HepG2 (cell line): Measurements from ENCODE around the gene DLG4. TPM values are rescaled to one million over a fixed set of nuclear protein-coding genes. Genes with fewer than 3 reads are reported as not detected.
A peak's percentile ranks its signal among the peaks of the same experiment; 100 is the strongest.

Experiments
- ASH2L ChIP-seq: fragments of 300-600, 200-600 bp; sonication (generic); IDR thresholded peaks from 2 replicates; pipeline ENCODE4 v1.7.0; 2017; ENCODE audit warnings: low read depth, mild to moderate bottlenecking, moderate library complexity, mixed read lengths, low read length; ENCODE audit not compliant: insufficient read length
- BHLHE40 ChIP-seq: IDR thresholded peaks from 2 replicates; pipeline ENCODE4 v1.6.1; 2011; ENCODE audit warnings: low read length, improper control_type of control experiment
- CBFB ChIP-seq: sonication (generic); formaldehyde crosslinking; IDR thresholded peaks from 2 replicates; pipeline ENCODE4 v1.4.0; 2020; ENCODE audit warnings: missing genetic modification reagents
- ETV6 ChIP-seq: sonication (generic); formaldehyde crosslinking; conservative IDR thresholded peaks from 2 replicates; pipeline ENCODE4 v1.4.0; 2020; ENCODE audit warnings: missing genetic modification reagents
- GTF2F1 ChIP-seq: fragments of 150-350 bp; IDR thresholded peaks from 2 replicates; pipeline ENCODE4 v1.6.1; 2014; ENCODE audit warnings: low read length
- HOXA5 ChIP-seq: sonication (generic); formaldehyde crosslinking; IDR thresholded peaks from 2 replicates; pipeline ENCODE4 v1.4.0; 2020; ENCODE audit warnings: missing genetic modification reagents
- NFKB2 ChIP-seq: sonication (generic); formaldehyde crosslinking; IDR thresholded peaks from 2 replicates; pipeline ENCODE4 v1.4.0; 2020; ENCODE audit warnings: missing genetic modification reagents, borderline replicate concordance
- PHB2 ChIP-seq: fragments of 450-650 bp; IDR thresholded peaks from 2 replicates; pipeline ENCODE4 v1.6.1; 2018; ENCODE audit not compliant: partially characterized antibody
- TAF1 ChIP-seq: sonication (generic); formaldehyde crosslinking; IDR thresholded peaks from 2 replicates; pipeline ENCODE4 v1.4.0; 2020; ENCODE audit warnings: missing genetic modification reagents
- ZBTB38 ChIP-seq: sonication (generic); formaldehyde crosslinking; IDR thresholded peaks from 2 replicates; pipeline ENCODE4 v1.5.1; 2020; ENCODE audit warnings: mild to moderate bottlenecking, missing genetic modification reagents
- ZNF773 ChIP-seq: sonication (generic); formaldehyde crosslinking; IDR thresholded peaks from 2 replicates; pipeline ENCODE4 v1.4.0; 2020; ENCODE audit warnings: missing genetic modification reagents, borderline replicate concordance
- ZSCAN9 ChIP-seq: IDR thresholded peaks from 2 replicates; pipeline ENCODE4 v1.6.1; 2016; ENCODE audit warnings: borderline replicate concordance
- polyA plus RNA-seq, 8 experiments: library from polyadenylated mRNA; depleted of rRNA in 3 of 8; stranded (reverse) in 7 of 8; unstranded in 1 of 8; fragments of >200 nt; fragmentation: Illumina TruSeq in 4 of 8; extraction: Trizol in 4 of 8; gene quantifications; 2 replicates each; pipeline versions ENCODE4 v1.2.1 to v1.2.3, GENCODE V29; 2011 to 2016; ENCODE audit warnings: low read depth in 4 of 8, missing spikeins in 1 of 8, mixed read lengths in 1 of 8; ENCODE audit not compliant: insufficient read depth in 1 of 8
- total RNA-seq, 5 experiments: library from RNA; depleted of rRNA; stranded (reverse); fragments of >200 nt; fragmentation: Illumina TruSeq; extraction: Trizol; gene quantifications; 2 replicates each; pipeline ENCODE4 v1.2.3, GENCODE V29; 2016; ENCODE audit warnings: low read depth in 1 of 5
- TF ChIP-seq, protein P1 (sequence below): IDR thresholded peaks from 2 replicates; pipeline ENCODE4 v1.6.1; 2012; ENCODE audit warnings: low read length, improper control_type of control experiment
- TF ChIP-seq, protein P2 (sequence below), 2 experiments: sonication (generic) in 1 of 2; formaldehyde crosslinking in 1 of 2; IDR thresholded peaks; 2 replicates each; pipeline versions ENCODE4 v1.5.1 to v1.6.1; 2011 to 2020; ENCODE audit warnings: borderline replicate concordance in 1 of 2, low read depth in 1 of 2, low read length in 1 of 2, mild to moderate bottlenecking in 1 of 2, missing genetic modification reagents in 1 of 2, moderate library complexity in 1 of 2
- TF ChIP-seq, protein P3 (sequence below): sonication (generic); formaldehyde crosslinking; IDR thresholded peaks from 2 replicates; pipeline ENCODE4 v1.8.1; 2023; ENCODE audit warnings: missing genetic modification reagents, inconsistent platforms, borderline replicate concordance
- TF ChIP-seq, protein P4 (sequence below), 2 experiments: fragments of 450-650 bp in 1 of 2; sonication (generic) in 1 of 2; formaldehyde crosslinking; IDR thresholded peaks; 2 replicates each; pipeline versions ENCODE4 v1.5.0 to v1.8.0; 2020 to 2022; ENCODE audit warnings: mild to moderate bottlenecking in 1 of 2, missing genetic modification reagents in 1 of 2
- TF ChIP-seq, protein P5 (sequence below): sonication (generic); formaldehyde crosslinking; IDR thresholded peaks from 2 replicates; pipeline ENCODE4 v1.4.0; 2020; ENCODE audit warnings: mild to moderate bottlenecking, low read depth, missing genetic modification reagents

The DLG4 gene
- total and polyA plus RNA-seq, 2 of the 13 experiments (the other 11 are each of a cell fraction or from before 2014, with no cell fraction given), result 0.71 to 4.3 TPM

DNA sequence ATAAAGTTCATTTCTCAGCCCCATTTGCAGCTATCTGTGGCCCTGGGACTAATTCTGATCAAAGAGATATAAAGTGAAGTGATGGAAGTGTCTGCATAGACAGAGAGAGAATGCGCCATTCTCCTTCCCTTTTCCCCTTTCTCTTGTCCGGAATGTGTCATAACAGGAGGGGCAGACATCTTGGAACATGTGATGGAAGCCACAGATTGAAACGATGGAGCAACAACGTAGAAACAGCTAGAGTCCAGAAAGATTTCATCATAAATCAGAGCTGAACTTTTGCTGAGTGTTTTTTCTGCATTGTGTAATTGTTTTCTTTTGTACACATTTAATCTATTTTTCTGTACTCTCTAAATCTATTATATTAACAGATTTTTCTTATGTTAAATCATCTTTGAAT is 51.8 kb downstream of the DLG4 start (continued):
- TF ChIP-seq, protein P1, sequence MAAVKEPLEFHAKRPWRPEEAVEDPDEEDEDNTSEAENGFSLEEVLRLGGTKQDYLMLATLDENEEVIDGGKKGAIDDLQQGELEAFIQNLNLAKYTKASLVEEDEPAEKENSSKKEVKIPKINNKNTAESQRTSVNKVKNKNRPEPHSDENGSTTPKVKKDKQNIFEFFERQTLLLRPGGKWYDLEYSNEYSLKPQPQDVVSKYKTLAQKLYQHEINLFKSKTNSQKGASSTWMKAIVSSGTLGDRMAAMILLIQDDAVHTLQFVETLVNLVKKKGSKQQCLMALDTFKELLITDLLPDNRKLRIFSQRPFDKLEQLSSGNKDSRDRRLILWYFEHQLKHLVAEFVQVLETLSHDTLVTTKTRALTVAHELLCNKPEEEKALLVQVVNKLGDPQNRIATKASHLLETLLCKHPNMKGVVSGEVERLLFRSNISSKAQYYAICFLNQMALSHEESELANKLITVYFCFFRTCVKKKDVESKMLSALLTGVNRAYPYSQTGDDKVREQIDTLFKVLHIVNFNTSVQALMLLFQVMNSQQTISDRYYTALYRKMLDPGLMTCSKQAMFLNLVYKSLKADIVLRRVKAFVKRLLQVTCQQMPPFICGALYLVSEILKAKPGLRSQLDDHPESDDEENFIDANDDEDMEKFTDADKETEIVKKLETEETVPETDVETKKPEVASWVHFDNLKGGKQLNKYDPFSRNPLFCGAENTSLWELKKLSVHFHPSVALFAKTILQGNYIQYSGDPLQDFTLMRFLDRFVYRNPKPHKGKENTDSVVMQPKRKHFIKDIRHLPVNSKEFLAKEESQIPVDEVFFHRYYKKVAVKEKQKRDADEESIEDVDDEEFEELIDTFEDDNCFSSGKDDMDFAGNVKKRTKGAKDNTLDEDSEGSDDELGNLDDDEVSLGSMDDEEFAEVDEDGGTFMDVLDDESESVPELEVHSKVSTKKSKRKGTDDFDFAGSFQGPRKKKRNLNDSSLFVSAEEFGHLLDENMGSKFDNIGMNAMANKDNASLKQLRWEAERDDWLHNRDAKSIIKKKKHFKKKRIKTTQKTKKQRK, result no peak
- TF ChIP-seq HOXA5 (CRISPR knock-in tag) (no peak), ASH2L (no peak), PHB2 (no peak), ZNF773 (CRISPR knock-in tag) (no peak), GTF2F1 (no peak), ETV6 (CRISPR knock-in tag) (no peak), NFKB2 (CRISPR knock-in tag) (no peak), BHLHE40 (no peak), TAF1 (CRISPR knock-in tag) (no peak), ZBTB38 (CRISPR knock-in tag) (no peak), ZSCAN9 (CRISPR knock-in tag) (no peak), CBFB (no peak)
- TF ChIP-seq, protein P2, sequence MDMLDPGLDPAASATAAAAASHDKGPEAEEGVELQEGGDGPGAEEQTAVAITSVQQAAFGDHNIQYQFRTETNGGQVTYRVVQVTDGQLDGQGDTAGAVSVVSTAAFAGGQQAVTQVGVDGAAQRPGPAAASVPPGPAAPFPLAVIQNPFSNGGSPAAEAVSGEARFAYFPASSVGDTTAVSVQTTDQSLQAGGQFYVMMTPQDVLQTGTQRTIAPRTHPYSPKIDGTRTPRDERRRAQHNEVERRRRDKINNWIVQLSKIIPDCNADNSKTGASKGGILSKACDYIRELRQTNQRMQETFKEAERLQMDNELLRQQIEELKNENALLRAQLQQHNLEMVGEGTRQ (IDR thresholded peaks at IDR 0.05; ENCODE audit: low read depth, low read length), result no peak
- TF ChIP-seq, protein P2 (CRISPR knock-in tag; IDR thresholded peaks at IDR 0.05; ENCODE audit: borderline replicate concordance), result no peak
- TF ChIP-seq, protein P3, sequence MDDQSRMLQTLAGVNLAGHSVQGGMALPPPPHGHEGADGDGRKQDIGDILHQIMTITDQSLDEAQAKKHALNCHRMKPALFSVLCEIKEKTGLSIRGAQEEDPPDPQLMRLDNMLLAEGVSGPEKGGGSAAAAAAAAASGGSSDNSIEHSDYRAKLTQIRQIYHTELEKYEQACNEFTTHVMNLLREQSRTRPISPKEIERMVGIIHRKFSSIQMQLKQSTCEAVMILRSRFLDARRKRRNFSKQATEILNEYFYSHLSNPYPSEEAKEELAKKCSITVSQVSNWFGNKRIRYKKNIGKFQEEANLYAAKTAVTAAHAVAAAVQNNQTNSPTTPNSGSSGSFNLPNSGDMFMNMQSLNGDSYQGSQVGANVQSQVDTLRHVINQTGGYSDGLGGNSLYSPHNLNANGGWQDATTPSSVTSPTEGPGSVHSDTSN (CRISPR knock-in tag), result no peak
- TF ChIP-seq, protein P4, sequence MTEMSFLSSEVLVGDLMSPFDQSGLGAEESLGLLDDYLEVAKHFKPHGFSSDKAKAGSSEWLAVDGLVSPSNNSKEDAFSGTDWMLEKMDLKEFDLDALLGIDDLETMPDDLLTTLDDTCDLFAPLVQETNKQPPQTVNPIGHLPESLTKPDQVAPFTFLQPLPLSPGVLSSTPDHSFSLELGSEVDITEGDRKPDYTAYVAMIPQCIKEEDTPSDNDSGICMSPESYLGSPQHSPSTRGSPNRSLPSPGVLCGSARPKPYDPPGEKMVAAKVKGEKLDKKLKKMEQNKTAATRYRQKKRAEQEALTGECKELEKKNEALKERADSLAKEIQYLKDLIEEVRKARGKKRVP (CRISPR knock-in tag; IDR thresholded peaks at IDR 0.05), result peak in 1 of 2 experiments; percentile 83; a peak in 2 of 4 replicates
- TF ChIP-seq, protein P5, sequence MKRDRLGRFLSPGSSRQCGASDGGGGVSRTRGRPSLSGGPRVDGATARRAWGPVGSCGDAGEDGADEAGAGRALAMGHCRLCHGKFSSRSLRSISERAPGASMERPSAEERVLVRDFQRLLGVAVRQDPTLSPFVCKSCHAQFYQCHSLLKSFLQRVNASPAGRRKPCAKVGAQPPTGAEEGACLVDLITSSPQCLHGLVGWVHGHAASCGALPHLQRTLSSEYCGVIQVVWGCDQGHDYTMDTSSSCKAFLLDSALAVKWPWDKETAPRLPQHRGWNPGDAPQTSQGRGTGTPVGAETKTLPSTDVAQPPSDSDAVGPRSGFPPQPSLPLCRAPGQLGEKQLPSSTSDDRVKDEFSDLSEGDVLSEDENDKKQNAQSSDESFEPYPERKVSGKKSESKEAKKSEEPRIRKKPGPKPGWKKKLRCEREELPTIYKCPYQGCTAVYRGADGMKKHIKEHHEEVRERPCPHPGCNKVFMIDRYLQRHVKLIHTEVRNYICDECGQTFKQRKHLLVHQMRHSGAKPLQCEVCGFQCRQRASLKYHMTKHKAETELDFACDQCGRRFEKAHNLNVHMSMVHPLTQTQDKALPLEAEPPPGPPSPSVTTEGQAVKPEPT, result no peak
